Spleen (tissue), 7 donors: ENCODE results near the gene HSD11B1.

Experiments used
- POLR2A ChIP-seq, 3 donors: fragments of 450-650 bp; IDR thresholded peaks; one replicate each; pipeline ENCODE4 v1.5.1; 2017; ENCODE audit warnings: antibody characterized with exemption in 3 of 3, mild to moderate bottlenecking in 1 of 3
- TF ChIP-seq, protein P1 (sequence below), 11 experiments: fragments of 200-600 bp in 7 of 11; fragments of 450-650 bp in 4 of 11; sonication (generic) in 4 of 11; IDR thresholded peaks in 8 of 11; conservative IDR thresholded peaks in 3 of 11; 1 replicate in 7 of 11; 2 replicates in 4 of 11; pipeline versions ENCODE4 v1.4.0 to v1.8.0; 2016 to 2021; ENCODE audit warnings: antibody characterized with exemption in 11 of 11, inconsistent platforms in 4 of 11, mild to moderate bottlenecking in 1 of 11
- donor health status: DM: no; HTN: no; CAD: no; lungs with moderate emphysema.
- donor health status: DM: no; HTN: no; CAD: no.
- donor health status: DM: no; HTN: no; CAD: no.

DNA sequence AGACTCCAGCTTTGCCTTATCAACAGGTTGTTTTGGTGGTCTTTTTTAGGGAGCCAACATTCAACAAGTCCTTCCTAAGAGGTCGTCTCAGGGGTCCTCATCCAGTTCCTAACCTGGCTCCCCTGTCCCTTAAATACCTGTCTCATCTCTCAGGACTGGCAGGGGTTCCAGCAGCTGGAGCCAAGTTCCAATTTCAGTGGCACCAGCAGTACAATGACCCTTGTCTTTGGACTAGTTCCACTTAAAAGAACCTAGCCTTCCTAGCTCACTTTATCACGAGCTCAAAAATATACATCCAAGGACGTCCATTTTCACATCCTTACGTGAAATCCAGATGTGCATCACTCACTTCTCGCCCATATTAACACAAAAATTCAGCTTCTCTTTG, 32.5 kb downstream of the HSD11B1 start:
- TF ChIP-seq, protein P1, sequence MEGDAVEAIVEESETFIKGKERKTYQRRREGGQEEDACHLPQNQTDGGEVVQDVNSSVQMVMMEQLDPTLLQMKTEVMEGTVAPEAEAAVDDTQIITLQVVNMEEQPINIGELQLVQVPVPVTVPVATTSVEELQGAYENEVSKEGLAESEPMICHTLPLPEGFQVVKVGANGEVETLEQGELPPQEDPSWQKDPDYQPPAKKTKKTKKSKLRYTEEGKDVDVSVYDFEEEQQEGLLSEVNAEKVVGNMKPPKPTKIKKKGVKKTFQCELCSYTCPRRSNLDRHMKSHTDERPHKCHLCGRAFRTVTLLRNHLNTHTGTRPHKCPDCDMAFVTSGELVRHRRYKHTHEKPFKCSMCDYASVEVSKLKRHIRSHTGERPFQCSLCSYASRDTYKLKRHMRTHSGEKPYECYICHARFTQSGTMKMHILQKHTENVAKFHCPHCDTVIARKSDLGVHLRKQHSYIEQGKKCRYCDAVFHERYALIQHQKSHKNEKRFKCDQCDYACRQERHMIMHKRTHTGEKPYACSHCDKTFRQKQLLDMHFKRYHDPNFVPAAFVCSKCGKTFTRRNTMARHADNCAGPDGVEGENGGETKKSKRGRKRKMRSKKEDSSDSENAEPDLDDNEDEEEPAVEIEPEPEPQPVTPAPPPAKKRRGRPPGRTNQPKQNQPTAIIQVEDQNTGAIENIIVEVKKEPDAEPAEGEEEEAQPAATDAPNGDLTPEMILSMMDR (IDR thresholded peaks at IDR 0.05 in 8 of 11, conservative IDR thresholded peaks at IDR 0.05 in 3 of 11) = no peak
- TF ChIP-seq POLR2A (IDR thresholded peaks at IDR 0.05) = no peak
